SK-N-SH treated with all-trans-retinoic acid at 6 μM for 48 hours (cell line): ENCODE data around the gene STT3A.

Source experiments
- ATAC-seq: fragments of 200-7000 bp; cut with Tn5 transposase; 3 replicates; pipeline ENCODE4 v1.9.1; 2020; ENCODE audit warnings: mild to moderate bottlenecking, moderate library complexity
- CSDC2 ChIP-seq: fragments of 250-450 bp; sonication (Bioruptor Pico); IDR thresholded peaks from 2 replicates; pipeline ENCODE4 v1.5.0; 2020; ENCODE audit warnings: mild to moderate bottlenecking, moderate library complexity
- ESRRG ChIP-seq: fragments of 250-450 bp; sonication (Bioruptor Pico); IDR thresholded peaks from 2 replicates; pipeline ENCODE4 v1.6.1; 2021; ENCODE audit warnings: mild to moderate bottlenecking
- GLIS3 ChIP-seq: fragments of 250-450 bp; sonication (Bioruptor Pico); IDR thresholded peaks from 2 replicates; pipeline ENCODE4 v1.5.0; 2020; ENCODE audit warnings: mild to moderate bottlenecking, moderate library complexity
- OSR1 ChIP-seq: fragments of 250-450 bp; sonication (Bioruptor Pico); IDR thresholded peaks from 2 replicates; pipeline ENCODE4 v1.8.0; 2022; ENCODE audit warnings: moderate library complexity, mild to moderate bottlenecking, inconsistent platforms
- PATZ1 ChIP-seq: fragments of 250-450 bp; sonication (Bioruptor Pico); IDR thresholded peaks from 2 replicates; pipeline ENCODE4 v1.8.0; 2020; ENCODE audit warnings: mild to moderate bottlenecking, moderate library complexity, borderline replicate concordance
- POU6F1 ChIP-seq: fragments of 250-450 bp; sonication (Bioruptor Pico); IDR thresholded peaks from 2 replicates; pipeline ENCODE4 v1.8.0; 2021; ENCODE audit warnings: low read depth, mild to moderate bottlenecking, moderate library complexity, borderline replicate concordance
- RARB ChIP-seq: fragments of 250-450 bp; sonication (Bioruptor Pico); IDR thresholded peaks from 2 replicates; pipeline ENCODE4 v1.8.0; 2021; ENCODE audit warnings: mild to moderate bottlenecking, moderate library complexity
- SNAI2 ChIP-seq: fragments of 250-450 bp; sonication (Bioruptor Pico); IDR thresholded peaks from 2 replicates; pipeline ENCODE4 v1.5.0; 2020; ENCODE audit warnings: mild to moderate bottlenecking, moderate library complexity
- TCF4 ChIP-seq: fragments of 250-450 bp; sonication (Bioruptor Pico); IDR thresholded peaks from 2 replicates; pipeline ENCODE4 v1.8.0; 2021; ENCODE audit warnings: mild to moderate bottlenecking, moderate library complexity, borderline replicate concordance
- TSHZ2 ChIP-seq: fragments of 250-450 bp; sonication (Bioruptor Pico); IDR thresholded peaks from 2 replicates; pipeline ENCODE4 v1.5.0; 2020; ENCODE audit warnings: mild to moderate bottlenecking, moderate library complexity
- ZFP3 ChIP-seq: fragments of 250-450 bp; sonication (Bioruptor Pico); IDR thresholded peaks from 2 replicates; pipeline ENCODE4 v1.5.0; 2020; ENCODE audit warnings: mild to moderate bottlenecking, moderate library complexity
- ZFP30 ChIP-seq: fragments of 450-650 bp; formaldehyde crosslinking; IDR thresholded peaks from 2 replicates; pipeline ENCODE4 v1.5.0; 2022; ENCODE audit warnings: mild to moderate bottlenecking, moderate library complexity
- ZNF565 ChIP-seq: fragments of 450-650 bp; formaldehyde crosslinking; conservative IDR thresholded peaks from 2 replicates; pipeline ENCODE4 v1.5.0; 2020; ENCODE audit warnings: low read depth, mild to moderate bottlenecking, moderate library complexity
- ZNF70 ChIP-seq: fragments of 450-650 bp; formaldehyde crosslinking; IDR thresholded peaks from 2 replicates; pipeline ENCODE4 v1.5.0; 2020; ENCODE audit warnings: mild to moderate bottlenecking, moderate library complexity
- ZNF8 ChIP-seq: fragments of 450-650 bp; formaldehyde crosslinking; IDR thresholded peaks from 2 replicates; pipeline ENCODE4 v1.5.0; 2020; ENCODE audit warnings: mild to moderate bottlenecking, moderate library complexity
- TF ChIP-seq, protein P1 (sequence below): fragments of 250-450 bp; sonication (Bioruptor Pico); IDR thresholded peaks from 2 replicates; pipeline ENCODE4 v1.5.1; 2021; ENCODE audit warnings: mild to moderate bottlenecking, moderate library complexity
- TF ChIP-seq, protein P2 (sequence below): fragments of 250-450 bp; sonication (Bioruptor Pico); IDR thresholded peaks from 2 replicates; pipeline ENCODE4 v1.5.1; 2020; ENCODE audit warnings: low read depth, mild to moderate bottlenecking, moderate library complexity

Gene STT3A

DNA sequence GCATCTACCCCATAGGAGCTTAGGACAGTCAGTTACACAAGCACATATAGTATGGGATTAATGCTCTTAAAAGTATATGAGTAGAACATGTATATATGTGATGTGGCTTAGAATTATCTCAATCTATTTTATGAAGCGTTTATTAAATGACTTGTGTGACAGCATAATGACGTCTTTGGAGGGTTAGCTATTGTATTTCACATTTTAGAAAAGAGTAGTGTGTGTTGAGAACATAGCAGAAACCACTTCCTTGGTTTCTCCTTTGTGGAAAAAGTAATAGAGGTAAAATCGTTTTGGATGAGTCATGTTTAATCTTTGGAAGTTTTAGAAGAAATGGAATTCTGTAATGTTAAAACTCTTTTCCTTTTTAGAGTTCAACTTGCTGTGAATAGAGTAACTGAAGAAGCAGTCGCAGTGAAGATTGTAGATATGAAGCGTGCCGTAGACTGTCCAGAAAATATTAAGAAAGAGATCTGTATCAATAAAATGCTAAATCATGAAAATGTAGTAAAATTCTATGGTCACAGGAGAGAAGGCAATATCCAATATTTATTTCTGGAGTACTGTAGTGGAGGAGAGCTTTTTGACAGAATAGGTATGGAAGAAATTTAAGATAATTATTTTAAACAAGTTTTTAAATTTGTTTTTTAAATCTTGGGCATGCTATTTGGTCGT lies 34.7 kb downstream of the STT3A start:
- TF ChIP-seq, protein P1, sequence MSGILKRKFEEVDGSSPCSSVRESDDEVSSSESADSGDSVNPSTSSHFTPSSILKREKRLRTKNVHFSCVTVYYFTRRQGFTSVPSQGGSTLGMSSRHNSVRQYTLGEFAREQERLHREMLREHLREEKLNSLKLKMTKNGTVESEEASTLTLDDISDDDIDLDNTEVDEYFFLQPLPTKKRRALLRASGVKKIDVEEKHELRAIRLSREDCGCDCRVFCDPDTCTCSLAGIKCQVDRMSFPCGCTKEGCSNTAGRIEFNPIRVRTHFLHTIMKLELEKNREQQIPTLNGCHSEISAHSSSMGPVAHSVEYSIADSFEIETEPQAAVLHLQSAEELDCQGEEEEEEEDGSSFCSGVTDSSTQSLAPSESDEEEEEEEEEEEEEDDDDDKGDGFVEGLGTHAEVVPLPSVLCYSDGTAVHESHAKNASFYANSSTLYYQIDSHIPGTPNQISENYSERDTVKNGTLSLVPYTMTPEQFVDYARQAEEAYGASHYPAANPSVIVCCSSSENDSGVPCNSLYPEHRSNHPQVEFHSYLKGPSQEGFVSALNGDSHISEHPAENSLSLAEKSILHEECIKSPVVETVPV (CRISPR knock-in tag), result no peak
- no peak for TF ChIP-seq TCF4 (CRISPR knock-in tag)
- TF ChIP-seq, protein P2, sequence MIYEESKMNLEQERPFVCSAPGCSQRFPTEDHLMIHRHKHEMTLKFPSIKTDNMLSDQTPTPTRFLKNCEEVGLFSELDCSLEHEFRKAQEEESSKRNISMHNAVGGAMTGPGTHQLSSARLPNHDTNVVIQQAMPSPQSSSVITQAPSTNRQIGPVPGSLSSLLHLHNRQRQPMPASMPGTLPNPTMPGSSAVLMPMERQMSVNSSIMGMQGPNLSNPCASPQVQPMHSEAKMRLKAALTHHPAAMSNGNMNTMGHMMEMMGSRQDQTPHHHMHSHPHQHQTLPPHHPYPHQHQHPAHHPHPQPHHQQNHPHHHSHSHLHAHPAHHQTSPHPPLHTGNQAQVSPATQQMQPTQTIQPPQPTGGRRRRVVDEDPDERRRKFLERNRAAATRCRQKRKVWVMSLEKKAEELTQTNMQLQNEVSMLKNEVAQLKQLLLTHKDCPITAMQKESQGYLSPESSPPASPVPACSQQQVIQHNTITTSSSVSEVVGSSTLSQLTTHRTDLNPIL (CRISPR knock-in tag), result no peak
- TF ChIP-seq SNAI2 (CRISPR knock-in tag), result no peak
- no peak for TF ChIP-seq GLIS3 (CRISPR knock-in tag)
- no peak for TF ChIP-seq CSDC2
- TF ChIP-seq ZFP3, result no peak
- no peak for TF ChIP-seq ZNF70 (CRISPR knock-in tag)
- no peak for ATAC-seq

- TF ChIP-seq ZFP30 (CRISPR knock-in tag) (no peak), OSR1 (CRISPR knock-in tag) (no peak), CSDC2 (no peak), RARB (no peak), ZNF8 (no peak), TSHZ2 (CRISPR knock-in tag) (no peak)
- TF ChIP-seq, protein P2 (CRISPR knock-in tag), result no peak
- no peak for ATAC-seq
Observed at GRCh38 chr11:125637840-125638239, 45.2 kb downstream of the STT3A start.

GRCh38 chr11:125638315-125638714 lies 45.7 kb downstream of the STT3A start:
- TF ChIP-seq SNAI2 (CRISPR knock-in tag) (no peak), TSHZ2 (CRISPR knock-in tag) (no peak), PATZ1 (CRISPR knock-in tag) (no peak), ESRRG (CRISPR knock-in tag) (no peak)
- TF ChIP-seq, all 23 proteins: peak for 0
- no peak for ATAC-seq

DNA sequence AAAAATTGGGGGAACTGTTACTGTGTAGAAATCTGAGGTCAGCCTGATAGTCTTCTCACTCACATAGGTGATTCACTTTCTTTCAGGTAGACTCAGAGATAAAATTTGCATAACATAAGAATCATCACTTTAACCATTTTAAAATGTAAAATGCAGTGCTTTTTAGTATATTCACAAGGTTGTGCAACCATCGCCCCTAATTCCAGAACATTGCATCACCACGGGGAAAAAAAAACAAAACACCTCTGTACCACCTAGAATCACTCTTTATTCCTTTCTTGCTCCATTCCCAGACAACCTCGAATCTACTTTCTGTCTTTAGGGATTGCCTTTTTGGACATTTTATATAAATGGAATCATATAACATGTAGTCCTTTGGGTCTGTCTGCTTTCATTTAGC lies 53.2 kb downstream of the STT3A start:
- no peak for ATAC-seq
- no peak for TF ChIP-seq CSDC2
- no peak for TF ChIP-seq ZNF70 (CRISPR knock-in tag)
- TF ChIP-seq TCF4 (CRISPR knock-in tag), result no peak
- TF ChIP-seq, protein P1 (CRISPR knock-in tag), result no peak
- TF ChIP-seq ZNF565 (CRISPR knock-in tag), result no peak
- no peak for TF ChIP-seq PATZ1 (CRISPR knock-in tag)
- TF ChIP-seq SNAI2 (CRISPR knock-in tag), result no peak
- no peak for TF ChIP-seq ESRRG (CRISPR knock-in tag)
- no peak for TF ChIP-seq POU6F1
